HUES48 (cell line): Measurements from ENCODE around the gene TIGD1.

Source experiments
- H3K27ac ChIP-seq: one replicate; pipeline ENCODE4 v1.7.0; 2013; ENCODE audit warnings: low read depth, low read length, inconsistent platforms
- H3K27me3 ChIP-seq: 2 replicates; pipeline ENCODE4 v1.6.1; 2013; ENCODE audit warnings: mild to moderate bottlenecking, low read length; ENCODE audit not compliant: control insufficient read depth, insufficient read depth
- H3K36me3 ChIP-seq: 2 replicates; pipeline ENCODE4 v1.6.1; 2013; ENCODE audit warnings: low read length; ENCODE audit not compliant: control insufficient read depth, insufficient read depth
- H3K4me1 ChIP-seq: 2 replicates; pipeline ENCODE4 v1.6.1; 2013; ENCODE audit warnings: mild to moderate bottlenecking, low read length; ENCODE audit not compliant: control insufficient read depth, insufficient read depth
- H3K4me3 ChIP-seq: 2 replicates; pipeline ENCODE4 v1.5.1; 2013; ENCODE audit warnings: mild to moderate bottlenecking, low read depth, low read length
- H3K9ac ChIP-seq: 2 replicates; pipeline ENCODE4 v1.6.1; 2013; ENCODE audit warnings: mild to moderate bottlenecking, low read depth, low read length, moderate library complexity
- H3K9me3 ChIP-seq: 2 replicates; pipeline ENCODE4 v1.6.1; 2013; ENCODE audit warnings: low read length; ENCODE audit not compliant: control insufficient read depth, insufficient read depth

Gene TIGD1

GRCh38 chr2:232545511-232546375 is 4.6 kb downstream of the TIGD1 start:
- H3K4me3 ChIP-seq: no peak overlapping the region
- no peaks in the 10 kb centered on the region for H3K9me3 ChIP-seq
- peaks cover 12% of the 10 kb centered on the region for H3K36me3 ChIP-seq
- no peak overlapping the region for H3K9ac ChIP-seq
- H3K4me1 ChIP-seq: no peaks in the 10 kb centered on the region
- H3K27ac ChIP-seq: no peak overlapping the region
- H3K27me3 ChIP-seq: no peaks in the 10 kb centered on the region

GRCh38 chr2:232544674-232545073 is 5.7 kb downstream of the TIGD1 start:
- no peaks in the 10 kb centered on the region for H3K27me3 ChIP-seq
- peaks cover 12% of the 10 kb centered on the region for H3K36me3 ChIP-seq
- no peak overlapping the region for H3K9ac ChIP-seq
- H3K4me3 ChIP-seq: no peak overlapping the region
- no peaks in the 10 kb centered on the region; the same call in 1 of the 2 replicates for H3K4me1 ChIP-seq
- no peaks in the 10 kb centered on the region for H3K9me3 ChIP-seq
- no peak overlapping the region for H3K27ac ChIP-seq

- H3K27ac ChIP-seq: no peak overlapping the region
- H3K4me3 ChIP-seq: no peak overlapping the region
- H3K27me3 ChIP-seq: no peaks in the 10 kb centered on the region
These were observed 6.3 kb downstream of the TIGD1 start for GRCh38 chr2:232543928-232544631.

GRCh38 chr2:232543491-232543890 is 6.9 kb downstream of the TIGD1 start:
- Histone ChIP-seq H3K36me3 (peaks cover 12% of the 10 kb centered on the region), H3K9me3 (no peaks in the 10 kb centered on the region), H3K4me3 (no peak overlapping the region), H3K9ac (no peak overlapping the region), H3K4me1 (peaks cover 5% of the 10 kb centered on the region; the same call in 1 of the 2 replicates), H3K27ac (no peak overlapping the region), H3K27me3 (no peaks in the 10 kb centered on the region)

More at GRCh38 chr2:232543928-232544631, 6.3 kb downstream of the TIGD1 start:
- peaks cover 3% of the 10 kb centered on the region; the same call in 1 of the 2 replicates for H3K4me1 ChIP-seq
- H3K9ac ChIP-seq: no peak overlapping the region
- peaks cover 12% of the 10 kb centered on the region for H3K36me3 ChIP-seq
- no peaks in the 10 kb centered on the region for H3K9me3 ChIP-seq

- Histone ChIP-seq H3K9ac (no peak overlapping the region), H3K27me3 (no peaks in the 10 kb centered on the region), H3K27ac (no peak overlapping the region), H3K4me3 (no peak overlapping the region), H3K36me3 (peaks cover 11% of the 10 kb centered on the region), H3K9me3 (no peaks in the 10 kb centered on the region), H3K4me1 (peaks cover 9% of the 10 kb centered on the region; the same call in 1 of the 2 replicates)
These were observed 7.5 kb downstream of the TIGD1 start for GRCh38 chr2:232542715-232543467.

GRCh38 chr2:232541961-232542714 is 8.2 kb downstream of the TIGD1 start:
- Histone ChIP-seq H3K4me1 (peaks cover 9% of the 10 kb centered on the region; the same call in 1 of the 2 replicates), H3K27ac (no peak overlapping the region)

GRCh38 chr2:232541195-232541960 is 9.0 kb downstream of the TIGD1 start:
- Histone ChIP-seq H3K9me3 (no peaks in the 10 kb centered on the region), H3K4me1 (peaks cover 9% of the 10 kb centered on the region; the same call in 1 of the 2 replicates), H3K4me3 (no peak overlapping the region), H3K36me3 (no peaks in the 10 kb centered on the region), H3K27ac (no peak overlapping the region), H3K9ac (no peak overlapping the region), H3K27me3 (no peaks in the 10 kb centered on the region)

More at GRCh38 chr2:232541961-232542714, 8.2 kb downstream of the TIGD1 start:
- Histone ChIP-seq H3K36me3 (peaks cover 3% of the 10 kb centered on the region), H3K4me3 (no peak overlapping the region), H3K9ac (no peak overlapping the region), H3K27me3 (no peaks in the 10 kb centered on the region), H3K9me3 (no peaks in the 10 kb centered on the region)

- H3K4me3 ChIP-seq: no peak overlapping the region
- no peak overlapping the region for H3K27ac ChIP-seq
- no peaks in the 10 kb centered on the region for H3K27me3 ChIP-seq
- H3K9ac ChIP-seq: no peak overlapping the region
- no peaks in the 10 kb centered on the region for H3K9me3 ChIP-seq
- no peaks in the 10 kb centered on the region for H3K36me3 ChIP-seq
- H3K4me1 ChIP-seq: peaks cover 9% of the 10 kb centered on the region; the same call in 1 of the 2 replicates
These were observed 9.8 kb downstream of the TIGD1 start for GRCh38 chr2:232540441-232541041.

- no peaks in the 10 kb centered on the region for H3K36me3 ChIP-seq
- H3K27ac ChIP-seq: no peak within 1 kb of the TSS
- no peaks in the 10 kb centered on the region for H3K9me3 ChIP-seq
- no peaks in the 10 kb centered on the region for H3K27me3 ChIP-seq
- H3K9ac ChIP-seq: no peak within 1 kb of the TSS
- H3K4me1 ChIP-seq: peaks cover 9% of the 10 kb centered on the region; the same call in 1 of the 2 replicates
- no peak within 1 kb of the TSS for H3K4me3 ChIP-seq
These were observed 10.8 kb downstream of the TIGD1 start, which contains the start of gene CHRNG for GRCh38 chr2:232539298-232540231. TSS of gene CHRNG (plus strand) at chr2:232539692. CDS start at chr2:232539748, 56 bp downstream.
